H9 (cell line): ENCODE measurements around the gene UNC80. TPM values are rescaled to one million over a fixed set of nuclear protein-coding genes. Genes with fewer than 3 reads are reported as not detected.

Source experiments
- DNase-seq: peaks from one replicate; pipeline ENCODE4 v3.0.0-alpha.2; 2017
- H2AFZ ChIP-seq: one replicate; pipeline ENCODE4 v1.6.1; 2013; ENCODE audit warnings: mild to moderate bottlenecking, low read length, control low read depth, moderate library complexity
- H2AK5ac ChIP-seq: 2 replicates; pipeline ENCODE4 v1.6.1; 2013; ENCODE audit warnings: low read length, control low read depth, mixed read lengths; ENCODE audit not compliant: insufficient read length
- H2BK120ac ChIP-seq: one replicate; pipeline ENCODE4 v1.6.1; 2013; ENCODE audit warnings: low read depth, mild to moderate bottlenecking, low read length, control low read depth, inconsistent platforms; ENCODE audit not compliant: poor library complexity, severe bottlenecking
- H2BK12ac ChIP-seq: 2 replicates; pipeline ENCODE4 v1.6.1; 2013; ENCODE audit warnings: low read length, control low read depth, mixed read lengths, low read depth; ENCODE audit not compliant: insufficient read length
- H2BK15ac ChIP-seq: 2 replicates; pipeline ENCODE4 v1.6.1; 2013; ENCODE audit warnings: low read depth, low read length, control low read depth
- H2BK20ac ChIP-seq: one replicate; pipeline ENCODE4 v1.6.1; 2013; ENCODE audit warnings: low read depth, mild to moderate bottlenecking, low read length, control low read depth, inconsistent platforms; ENCODE audit not compliant: poor library complexity, severe bottlenecking
- H2BK5ac ChIP-seq: 2 replicates; pipeline ENCODE4 v1.6.1; 2013; ENCODE audit warnings: low read length, control low read depth, mixed read lengths; ENCODE audit not compliant: insufficient read length
- H3K14ac ChIP-seq: 2 replicates; pipeline ENCODE4 v1.6.1; 2013; ENCODE audit warnings: low read length, control low read depth; ENCODE audit not compliant: insufficient read depth
- H3K18ac ChIP-seq: 2 replicates; pipeline ENCODE4 v1.6.1; 2013; ENCODE audit warnings: low read depth, mild to moderate bottlenecking, mixed read lengths, low read length, control low read depth; ENCODE audit not compliant: insufficient read length
- H3K23ac ChIP-seq: 2 replicates; pipeline ENCODE4 v1.6.1; 2013; ENCODE audit warnings: low read length, control low read depth, mixed read lengths, low read depth; ENCODE audit not compliant: insufficient read length
- H3K23me2 ChIP-seq: 2 replicates; pipeline ENCODE4 v1.6.1; 2013; ENCODE audit warnings: low read depth, mild to moderate bottlenecking, mixed read lengths, low read length, control low read depth; ENCODE audit not compliant: insufficient read length, poor library complexity, severe bottlenecking
- H3K27ac ChIP-seq: 2 replicates; pipeline ENCODE4 v1.5.1; 2013; ENCODE audit warnings: low read length, control low read depth, mixed read lengths, low read depth; ENCODE audit not compliant: insufficient read length
- H3K27me3 ChIP-seq: 2 replicates; pipeline ENCODE4 v1.6.1; 2013; ENCODE audit warnings: low read length, control low read depth, inconsistent platforms; ENCODE audit not compliant: insufficient read depth
- H3K4ac ChIP-seq: 2 replicates; pipeline ENCODE4 v1.6.1; 2013; ENCODE audit warnings: low read depth, mild to moderate bottlenecking, control low read depth, inconsistent platforms, low read length, moderate library complexity
- H3K4me1 ChIP-seq: 2 replicates; pipeline ENCODE4 v1.6.1; 2013; ENCODE audit warnings: low read length, control low read depth, inconsistent platforms; ENCODE audit not compliant: insufficient read depth
- H3K4me2 ChIP-seq: 2 replicates; pipeline ENCODE4 v1.6.1; 2013; ENCODE audit warnings: low read length, control low read depth, mixed read lengths; ENCODE audit not compliant: insufficient read length, insufficient read depth
- H3K56ac ChIP-seq: 2 replicates; pipeline ENCODE4 v1.6.1; 2013; ENCODE audit warnings: low read depth, mild to moderate bottlenecking, mixed read lengths, low read length, control low read depth; ENCODE audit not compliant: insufficient read length
- H3K79me1 ChIP-seq: 2 replicates; pipeline ENCODE4 v1.6.1; 2013; ENCODE audit warnings: low read depth, mild to moderate bottlenecking, moderate library complexity, low read length, control low read depth, inconsistent platforms; ENCODE audit not compliant: insufficient read depth, poor library complexity, severe bottlenecking
- H3K79me2 ChIP-seq: 2 replicates; pipeline ENCODE4 v1.6.1; 2013; ENCODE audit warnings: low read length, control low read depth, inconsistent platforms; ENCODE audit not compliant: insufficient read depth
- H3K9ac ChIP-seq: 2 replicates; pipeline ENCODE4 v1.6.1; 2013; ENCODE audit warnings: low read length, control low read depth, mixed read lengths; ENCODE audit not compliant: insufficient read length; ENCODE audit errors: extremely low read depth
- H3K9me3 ChIP-seq: one replicate; pipeline ENCODE4 v1.6.1; 2013; ENCODE audit warnings: low read depth, low read length, inconsistent platforms; ENCODE audit not compliant: control insufficient read depth
- H3T11ph ChIP-seq: one replicate; pipeline ENCODE4 v1.6.1; 2013; ENCODE audit warnings: mild to moderate bottlenecking, low read length, control low read depth, inconsistent platforms
- H4K20me1 ChIP-seq: one replicate; pipeline ENCODE4 v1.6.1; 2013; ENCODE audit not compliant: control insufficient read depth, insufficient read length, insufficient read depth
- H4K5ac ChIP-seq: 2 replicates; pipeline ENCODE4 v1.6.1; 2013; ENCODE audit warnings: low read depth, mild to moderate bottlenecking, mixed read lengths, low read length, control low read depth; ENCODE audit not compliant: insufficient read length
- H4K8ac ChIP-seq: replicated peaks from 2 replicates; pipeline ENCODE4 v1.6.1; 2013; ENCODE audit warnings: low read length, control low read depth, mixed read lengths, low read depth; ENCODE audit not compliant: insufficient read length
- H4K91ac ChIP-seq: 2 replicates; pipeline ENCODE4 v1.6.1; 2013; ENCODE audit warnings: low read depth, mild to moderate bottlenecking, moderate library complexity, mixed read lengths, low read length, control low read depth; ENCODE audit not compliant: insufficient read length
- H3K27ac Mint-ChIP-seq, 3 experiments: 2 replicates in 2 of 3; 3 replicates in 1 of 3; pipeline ENCODE4 v1.8.0; 2020 to 2021; ENCODE audit warnings: mixed read lengths in 3 of 3, mild to moderate bottlenecking in 1 of 3, moderate library complexity in 1 of 3
- H3K27me3 Mint-ChIP-seq: 2 replicates; pipeline ENCODE4 v1.8.0; 2021; ENCODE audit warnings: low read depth, mild to moderate bottlenecking, moderate library complexity, mixed read lengths
- H3K36me3 Mint-ChIP-seq, 3 experiments: 2 replicates in 2 of 3; 3 replicates in 1 of 3; pipeline ENCODE4 v1.8.0; 2020 to 2021; ENCODE audit warnings: low read depth in 3 of 3, mixed read lengths in 3 of 3; ENCODE audit not compliant: insufficient read depth in 1 of 3
- H3K4me1 Mint-ChIP-seq, 2 experiments: 2 replicates each; pipeline ENCODE4 v1.8.0; 2020; ENCODE audit warnings: mixed read lengths in 2 of 2
- H3K4me3 Mint-ChIP-seq, 2 experiments: 2 replicates in 1 of 2; 3 replicates in 1 of 2; pipeline ENCODE4 v1.8.0; 2020 to 2021; ENCODE audit warnings: mild to moderate bottlenecking in 2 of 2, mixed read lengths in 2 of 2, moderate library complexity in 1 of 2
- H3K9me3 Mint-ChIP-seq, 2 experiments: 2 replicates in 1 of 2; 3 replicates in 1 of 2; pipeline ENCODE4 v1.8.0; 2020; ENCODE audit warnings: mild to moderate bottlenecking in 2 of 2, mixed read lengths in 2 of 2, moderate library complexity in 1 of 2
- CTCF ChIP-seq: fragments of 200-600 bp; sonication (generic); conservative IDR thresholded peaks from 3 replicates; pipeline ENCODE4 v1.8.0; 2021; ENCODE audit warnings: antibody characterized with exemption, mild to moderate bottlenecking
- WGBS: extraction: QIAGEN DNeasy Blood & Tissue Kit; methylation state at CpG from one replicate; pipeline ENCODE4 v1.1.7; 2013; ENCODE audit warnings: missing lambda C conversion rate, low lambda C conversion rate, mixed read lengths; ENCODE audit not compliant: insufficient read length; ENCODE audit errors: extremely low coverage; 5-methylcytosine and 5-hydroxymethylcytosine counted together
- total RNA-seq: library from RNA; stranded (reverse); gene quantifications from 2 replicates; pipeline ENCODE4 v1.2.1, GENCODE V29; 2021

UNC80 gene
- total RNA-seq, 1 experiment from 2014 or later: 0.52 TPM

DNA sequence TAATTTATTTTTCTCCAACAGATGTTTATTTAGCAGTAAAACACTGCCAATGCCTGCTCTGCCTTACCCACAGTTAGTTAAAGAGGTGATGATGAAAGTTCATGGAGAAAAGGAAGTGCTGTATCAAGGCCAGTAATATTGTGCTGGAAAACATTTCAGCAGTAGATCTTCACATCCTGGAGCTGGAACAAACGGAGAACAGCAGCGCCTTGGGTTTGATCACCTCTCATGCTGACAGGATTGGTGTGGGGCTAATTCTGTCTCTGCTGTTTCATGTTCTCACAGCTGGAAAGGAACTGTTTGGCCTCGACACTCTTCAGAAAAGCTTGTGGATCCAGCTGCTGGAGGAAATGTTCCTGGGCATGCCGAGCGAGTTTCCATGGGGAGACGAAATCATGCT is 169.3 kb downstream of the UNC80 start:
- H4K20me1 ChIP-seq: no peaks in the 10 kb centered on the region
- TF ChIP-seq CTCF: no peak
- H2BK120ac ChIP-seq: no peak overlapping the region
- H2AFZ ChIP-seq: no peak overlapping the region
- no peak overlapping the region for H2BK12ac ChIP-seq
- H4K8ac ChIP-seq: no peak overlapping the region
- H3K9me3 ChIP-seq: no peaks in the 10 kb centered on the region
- no peaks in the 10 kb centered on the region for H3K4me1 ChIP-seq
- no peak overlapping the region for H3K56ac ChIP-seq
- H3K79me2 ChIP-seq: no peaks in the 10 kb centered on the region
- no peaks in the 10 kb centered on the region for H3K27me3 ChIP-seq
- H3K27ac ChIP-seq: no peak overlapping the region
- no peak overlapping the region for H2AK5ac ChIP-seq
- H3K9me3 Mint-ChIP-seq: no peaks in the 10 kb centered on the region
- DNase-seq: no peak
- no peak overlapping the region for H4K5ac ChIP-seq
- peaks cover 9% of the 10 kb centered on the region; the same call in 1 of the 2 replicates for H3K27me3 Mint-ChIP-seq
- no peak overlapping the region for H3K9ac ChIP-seq
- no peak overlapping the region for H3K4me2 ChIP-seq
- H3T11ph ChIP-seq: no peak overlapping the region
- no peak overlapping the region for H3K4ac ChIP-seq
- WGBS: no CpG with 5 or more reads among the region's 6 CpGs
- H3K23ac ChIP-seq: no peak overlapping the region
- no peak overlapping the region for H3K4me3 Mint-ChIP-seq
- no peaks in the 10 kb centered on the region for H3K23me2 ChIP-seq
- H2BK15ac ChIP-seq: no peak overlapping the region
- H2BK20ac ChIP-seq: no peak overlapping the region
- no peaks in the 10 kb centered on the region for H3K79me1 ChIP-seq
- no peak overlapping the region for H3K14ac ChIP-seq
- H4K91ac ChIP-seq: no peak overlapping the region
- H3K18ac ChIP-seq: no peak overlapping the region
- H3K36me3 Mint-ChIP-seq: peaks cover 0 to 7% (median 6%) of the 10 kb centered on the region in 3 experiments; a peak in 4 of 7 replicates
- H3K27ac Mint-ChIP-seq: no peak overlapping the region
- peaks cover 0 to 7% of the 10 kb centered on the region in 2 experiments; a peak in 2 of 4 replicates for H3K4me1 Mint-ChIP-seq
- no peak overlapping the region for H2BK5ac ChIP-seq
